IMR-90 (cell line): ENCODE measurements around the gene CISTR. TPM values are rescaled to one million over a fixed set of nuclear protein-coding genes. Genes with fewer than 3 reads are reported as not detected.

Experiments
- ATAC-seq: fragments of 200-7000 bp; cut with Tn5 transposase; 2 replicates; pipeline ENCODE4 v1.9.1; 2020; ENCODE audit warnings: low read depth, mild to moderate bottlenecking, moderate library complexity
- BruUV-seq: library from RNA; stranded (reverse); fragments of 400-500 nt; replicated peaks from 2 replicates; lab custom pipeline; 2021; lab: Mats Ljungman, UMichigan
- CTCF ChIA-PET: fragments of 300-600 bp; formaldehyde crosslinking; extraction: SDS; loops from one replicate; lab custom pipeline; 2021; ENCODE audit warnings: antibody characterized with exemption; lab: Yijun Ruan, JAX
- POLR2A ChIA-PET: fragments of 300-600 bp; sonication (Branson Sonifier 250); formaldehyde crosslinking; loops from one replicate; lab custom pipeline; 2022; ENCODE audit warnings: antibody characterized with exemption; ENCODE audit not compliant: unreplicated experiment; lab: Charles Lee
- DNase-seq: peaks from one replicate; pipeline ENCODE4 v3.0.0; 2013
- H2AFZ ChIP-seq: replicated peaks from 2 replicates; pipeline ENCODE3; 2013; ENCODE audit warnings: low read length, mild to moderate bottlenecking; ENCODE audit not compliant: poor library complexity
- H2AK5ac ChIP-seq: 2 replicates; pipeline ENCODE4 v1.6.1; 2013; ENCODE audit warnings: low read depth, low read length, inconsistent platforms
- H2AK9ac ChIP-seq: replicated peaks from 2 replicates; pipeline ENCODE3; 2013; ENCODE audit warnings: mild to moderate bottlenecking, low read depth, low read length, moderate library complexity; ENCODE audit not compliant: poor library complexity
- H2BK120ac ChIP-seq: 2 replicates; pipeline ENCODE4 v1.6.1; 2013; ENCODE audit warnings: low read depth, low read length, inconsistent platforms
- H2BK15ac ChIP-seq: 3 replicates; pipeline ENCODE4 v1.6.1; 2013; ENCODE audit warnings: low read depth, low read length, inconsistent platforms
- H2BK20ac ChIP-seq: 2 replicates; pipeline ENCODE4 v1.6.1; 2013; ENCODE audit warnings: low read depth, mild to moderate bottlenecking, inconsistent platforms, low read length, moderate library complexity
- H2BK5ac ChIP-seq: 2 replicates; pipeline ENCODE4 v1.6.1; 2013; ENCODE audit warnings: mild to moderate bottlenecking, low read depth, low read length, inconsistent platforms; ENCODE audit not compliant: poor library complexity, severe bottlenecking
- H3K14ac ChIP-seq: replicated peaks from 2 replicates; pipeline ENCODE4 v1.6.1; 2013; ENCODE audit warnings: low read depth, low read length, inconsistent platforms
- H3K18ac ChIP-seq: 2 replicates; pipeline ENCODE4 v1.6.1; 2013; ENCODE audit warnings: low read depth, low read length, control low read depth
- H3K23ac ChIP-seq: 2 replicates; pipeline ENCODE4 v1.6.1; 2013; ENCODE audit warnings: low read depth, low read length, inconsistent platforms
- H3K27ac ChIP-seq: 2 replicates; pipeline ENCODE4 v1.5.1; 2013; ENCODE audit warnings: mild to moderate bottlenecking, control low read depth, low read length; ENCODE audit not compliant: insufficient read depth
- H3K27me3 ChIP-seq: 2 replicates; pipeline ENCODE4 v1.6.1; 2013; ENCODE audit warnings: low read length; ENCODE audit not compliant: control insufficient read depth, insufficient read depth
- H3K36me3 ChIP-seq: 2 replicates; pipeline ENCODE4 v1.6.1; 2013; ENCODE audit warnings: low read length, mixed read lengths; ENCODE audit not compliant: control insufficient read depth, insufficient read depth
- H3K4ac ChIP-seq: 2 replicates; pipeline ENCODE4 v1.6.1; 2013; ENCODE audit warnings: low read depth, low read length, inconsistent platforms
- H3K4me1 ChIP-seq: 2 replicates; pipeline ENCODE4 v1.6.1; 2013; ENCODE audit warnings: low read length, mixed read lengths; ENCODE audit not compliant: control insufficient read depth, insufficient read depth
- H3K4me2 ChIP-seq: 2 replicates; pipeline ENCODE4 v1.6.1; 2013; ENCODE audit warnings: low read depth, mild to moderate bottlenecking, control low read depth, low read length, moderate library complexity
- H3K4me3 ChIP-seq: 2 replicates; pipeline ENCODE4 v1.5.1; 2013; ENCODE audit warnings: low read depth, mild to moderate bottlenecking, control low read depth, low read length, moderate library complexity; ENCODE audit not compliant: insufficient read depth
- H3K56ac ChIP-seq: 2 replicates; pipeline ENCODE4 v1.6.1; 2013; ENCODE audit warnings: low read length, inconsistent platforms; ENCODE audit not compliant: insufficient read depth; ENCODE audit errors: extremely low read depth
- H3K79me1 ChIP-seq, 2 experiments: 2 replicates each; pipeline ENCODE4 v1.6.1; 2013; ENCODE audit warnings: low read length in 2 of 2, inconsistent platforms in 1 of 2, low read depth in 1 of 2
- H3K9ac ChIP-seq: 2 replicates; pipeline ENCODE4 v1.6.1; 2013; ENCODE audit warnings: low read depth, low read length, control low read depth
- H3K9me1 ChIP-seq: 2 replicates; pipeline ENCODE4 v1.6.1; 2013; ENCODE audit warnings: low read length, inconsistent platforms; ENCODE audit not compliant: insufficient read depth
- H3K9me3 ChIP-seq: 2 replicates; pipeline ENCODE4 v1.6.1; 2013; ENCODE audit warnings: low read length; ENCODE audit not compliant: control insufficient read depth, insufficient read depth
- H4K20me1 ChIP-seq: 2 replicates; pipeline ENCODE4 v1.6.1; 2013; ENCODE audit warnings: low read length, inconsistent platforms; ENCODE audit not compliant: insufficient read depth
- H4K5ac ChIP-seq: 2 replicates; pipeline ENCODE4 v1.6.1; 2013; ENCODE audit warnings: mild to moderate bottlenecking, low read depth, low read length, control low read depth
- H4K8ac ChIP-seq, 2 experiments: 2 replicates each; pipeline ENCODE4 v1.6.1; 2013; ENCODE audit warnings: low read depth in 2 of 2, low read length in 2 of 2, control low read depth in 1 of 2, inconsistent platforms in 1 of 2
- H4K91ac ChIP-seq: 2 replicates; pipeline ENCODE4 v1.6.1; 2013; ENCODE audit warnings: low read depth, low read length, inconsistent platforms; ENCODE audit not compliant: insufficient read depth
- CEBPB ChIP-seq: IDR thresholded peaks from 2 replicates; pipeline ENCODE4 v1.6.1; 2012; ENCODE audit warnings: low read depth, low read length, improper control_type of control experiment
- FOS ChIP-seq: fragments of 150-350 bp; IDR thresholded peaks from 2 replicates; pipeline ENCODE4 v1.6.1; 2016; ENCODE audit warnings: low read depth, low read length
- MAZ ChIP-seq: IDR thresholded peaks from 2 replicates; pipeline ENCODE4 v1.6.1; 2012; ENCODE audit warnings: low read depth, mild to moderate bottlenecking, low read length, improper control_type of control experiment, moderate library complexity, borderline replicate concordance
- RCOR1 ChIP-seq: IDR thresholded peaks from 2 replicates; pipeline ENCODE4 v1.6.1; 2012; ENCODE audit warnings: mild to moderate bottlenecking, low read length, improper control_type of control experiment; ENCODE audit not compliant: insufficient replicate concordance
- USF2 ChIP-seq: fragments of 150-350 bp; IDR thresholded peaks from 2 replicates; pipeline ENCODE4 v1.6.1; 2017; ENCODE audit warnings: mild to moderate bottlenecking, antibody characterized with exemption, low read length, low read depth
- WGBS, 2 experiments: methylation state at CpG; one replicate each; pipeline versions ENCODE4 v1.1.5 to v1.1.7; 2013; ENCODE audit warnings: missing lambda C conversion rate in 2 of 2; ENCODE audit not compliant: insufficient read length in 1 of 2; ENCODE audit errors: extremely low coverage in 2 of 2; 5-methylcytosine and 5-hydroxymethylcytosine counted together
- dilution Hi-C: fragments of 300-500 bp; cut with HindIII; formaldehyde crosslinking; loops from one replicate; pipeline ENCODE4 v1.14.3; 2018; ENCODE audit warnings: low sequenced_read_pairs; ENCODE audit not compliant: unreplicated experiment
- in situ Hi-C: fragments of 300-500 bp; cut with MboI; formaldehyde crosslinking; loops from 3 replicates; pipeline ENCODE4 v1.14.3; 2019; ENCODE audit warnings: low sequenced_read_pairs, inconsistent platforms, mixed read lengths
- intact Hi-C: fragments of 100-400 bp; cut with micrococcal nuclease; formaldehyde crosslinking; loops from 2 replicates; pipeline ENCODE4 v1.10.0; 2022
- polyA plus RNA-seq, 3 experiments: library from polyadenylated mRNA; depleted of rRNA; stranded (reverse); fragments of >200 nt; gene quantifications; 2 replicates each; pipeline ENCODE4 v1.2.3, GENCODE V29; 2012; ENCODE audit warnings: low replicate concordance in 1 of 3
- total RNA-seq: library from RNA; depleted of rRNA; stranded (reverse); fragments of >200 nt; gene quantifications from 2 replicates; pipeline ENCODE4 v1.2.3, GENCODE V29; 2012
- TF ChIP-seq, protein P1 (sequence below): conservative IDR thresholded peaks from 2 replicates; pipeline ENCODE4 v1.5.1; 2012; ENCODE audit warnings: mild to moderate bottlenecking, low read depth, low read length, improper control_type of control experiment

CISTR gene
- total and polyA plus RNA-seq, 2 of the 4 experiments (the other 2 are of a cell fraction), result not detected

- H2BK20ac ChIP-seq, result no peak overlapping the region
- no peak overlapping the region for H2AFZ ChIP-seq
- ATAC-seq (no peak), DNase-seq (no peak)
- TF ChIP-seq MAZ (no peak), USF2 (no peak), FOS (no peak), CEBPB (no peak), RCOR1 (no peak)
- TF ChIP-seq, protein P1, sequence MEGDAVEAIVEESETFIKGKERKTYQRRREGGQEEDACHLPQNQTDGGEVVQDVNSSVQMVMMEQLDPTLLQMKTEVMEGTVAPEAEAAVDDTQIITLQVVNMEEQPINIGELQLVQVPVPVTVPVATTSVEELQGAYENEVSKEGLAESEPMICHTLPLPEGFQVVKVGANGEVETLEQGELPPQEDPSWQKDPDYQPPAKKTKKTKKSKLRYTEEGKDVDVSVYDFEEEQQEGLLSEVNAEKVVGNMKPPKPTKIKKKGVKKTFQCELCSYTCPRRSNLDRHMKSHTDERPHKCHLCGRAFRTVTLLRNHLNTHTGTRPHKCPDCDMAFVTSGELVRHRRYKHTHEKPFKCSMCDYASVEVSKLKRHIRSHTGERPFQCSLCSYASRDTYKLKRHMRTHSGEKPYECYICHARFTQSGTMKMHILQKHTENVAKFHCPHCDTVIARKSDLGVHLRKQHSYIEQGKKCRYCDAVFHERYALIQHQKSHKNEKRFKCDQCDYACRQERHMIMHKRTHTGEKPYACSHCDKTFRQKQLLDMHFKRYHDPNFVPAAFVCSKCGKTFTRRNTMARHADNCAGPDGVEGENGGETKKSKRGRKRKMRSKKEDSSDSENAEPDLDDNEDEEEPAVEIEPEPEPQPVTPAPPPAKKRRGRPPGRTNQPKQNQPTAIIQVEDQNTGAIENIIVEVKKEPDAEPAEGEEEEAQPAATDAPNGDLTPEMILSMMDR, result no peak
- peaks cover 37% of the 10 kb centered on the region for H3K36me3 ChIP-seq
- ChIA-PET CTCF (interaction anchor here (0.5 kb wide), 1 partner anchor 55 kb away, joined by 6 read pairs; no protein-coding TSS in a partner anchor), POLR2A (no interaction called here)
- no TSS peak for BruUV-seq
- peaks cover 15% of the 10 kb centered on the region for H3K27me3 ChIP-seq
- no peak overlapping the region for H2BK5ac ChIP-seq
- no peaks in the 10 kb centered on the region for H3K4me1 ChIP-seq
- in situ Hi-C loops (no loop called here), dilution Hi-C loops (no loop called here), intact Hi-C loops (no loop called here)
- H3K4me3 ChIP-seq, result no peak overlapping the region
- H2BK120ac ChIP-seq, result no peak overlapping the region
- H4K8ac ChIP-seq, result no peak overlapping the region
- H3K27ac ChIP-seq, result no peak overlapping the region
- H3K79me1 ChIP-seq, result no peaks in the 10 kb centered on the region
- H4K5ac ChIP-seq, result no peak overlapping the region
- no peak overlapping the region for H3K18ac ChIP-seq
- no peak overlapping the region for H2AK5ac ChIP-seq
- H3K9ac ChIP-seq, result no peak overlapping the region
- H2BK15ac ChIP-seq, result no peak overlapping the region
- no peak overlapping the region for H3K14ac ChIP-seq
- H3K4me2 ChIP-seq, result no peak overlapping the region
- no peaks in the 10 kb centered on the region for H3K9me1 ChIP-seq
- no peak overlapping the region for H2AK9ac ChIP-seq
- H4K91ac ChIP-seq, result no peak overlapping the region
- no peaks in the 10 kb centered on the region for H3K9me3 ChIP-seq
- no peak overlapping the region for H3K23ac ChIP-seq
- 54% methylated on average over 4 of the region's 6 CpGs; no CpG with 5 or more reads in 1 of the 2 experiments for WGBS, 2 experiments
- H3K56ac ChIP-seq, result no peak overlapping the region
- H3K4ac ChIP-seq, result no peak overlapping the region
- no peaks in the 10 kb centered on the region for H4K20me1 ChIP-seq
Measured at GRCh38 chr12:53710091-53710490, 41.7 kb downstream of the CISTR start.
